ENCODE data around the gene CDRT15.
"Not testable (repeated sequence)": the region's sequence is repeated elsewhere in the genome, so short reads cannot be mapped to it uniquely, and the experiment has no call there.

DNA sequence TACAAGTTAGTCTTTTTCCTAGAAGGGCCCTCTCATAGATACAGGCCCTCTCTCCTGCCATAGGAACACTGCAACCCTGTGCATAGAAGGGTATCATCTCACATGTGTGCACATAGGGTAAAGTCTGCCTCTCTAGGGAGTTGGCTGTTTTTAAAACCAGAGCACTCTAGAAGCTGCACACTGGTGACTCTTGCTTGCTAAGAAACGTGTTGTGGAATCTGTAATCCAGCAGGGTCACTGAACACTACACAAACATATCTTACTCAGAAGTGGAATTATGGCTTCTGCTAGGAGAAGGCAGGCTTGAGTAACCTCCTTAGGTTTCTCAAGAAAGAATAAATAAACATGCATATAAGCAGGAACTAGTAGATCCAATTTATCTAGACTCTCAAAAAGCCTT is 45.9 kb downstream of the CDRT15 start:
- TF ChIP-seq CTCF (IDR thresholded peaks at IDR 0.05 in 4 of 5, conservative IDR thresholded peaks at IDR 0.05 in 1 of 5); POLR2A (IDR thresholded peaks at IDR 0.05): not testable (repeated sequence)

All from gastrocnemius medialis (tissue), 4 donors.